GM13977 (cell line): ENCODE results near the gene CASR.

Experiments used
- DNase-seq: peaks from one replicate; pipeline ENCODE4 v3.0.0; 2012; ENCODE audit warnings: low spot score
- CTCF ChIP-seq: IDR thresholded peaks from 2 replicates; pipeline ENCODE4 v1.5.1; 2012; ENCODE audit warnings: mild to moderate bottlenecking, control low read depth; ENCODE audit not compliant: insufficient read depth; ENCODE audit errors: extremely low read depth, missing control alignments
- in situ Hi-C: fragments of 300-500 bp; cut with MboI; formaldehyde crosslinking; loops from one replicate; pipeline ENCODE4 v1.12.0; 2022; ENCODE audit warnings: low sequenced_read_pairs, low pct_unique_long_range_greater_than_20kb, mixed read lengths, inconsistent platforms; ENCODE audit not compliant: unreplicated experiment

The CASR gene

GRCh38 chr3:122332551-122332950 lies 149.1 kb downstream of the CASR start:
- no peak for DNase-seq
- no peak for TF ChIP-seq CTCF
- in situ Hi-C loops = no loop called here
